HG03064 (cell line): Measurements from ENCODE around the gene KCNK3.
"Not testable (repeated sequence)": the region's sequence is repeated elsewhere in the genome, so short reads cannot be mapped to it uniquely, and the experiment has no call there.

ENCODE experiments used
- ATAC-seq: cut with Tn5 transposase; IDR thresholded peaks from one replicate; pipeline ENCODE4 v1.9.1; 2021; ENCODE audit warnings: low read depth; ENCODE audit not compliant: unreplicated experiment

The KCNK3 gene

GRCh38 chr2:26692279-26692896 lies at the start of gene KCNK3:
Gene KCNK3 (plus strand): TSS chr2:26692722. CDS start chr2:26692876, 154 bp downstream.
- no peak for ATAC-seq

- ATAC-seq, result no peak
Measured at GRCh38 chr2:26644188-26644835, 48.2 kb upstream of the KCNK3 start.

GRCh38 chr2:26645762-26646161 lies 46.8 kb upstream of the KCNK3 start:
- no peak for ATAC-seq

GRCh38 chr2:26646986-26647672 lies 45.4 kb upstream of the KCNK3 start:
- ATAC-seq, result no peak

- no peak for ATAC-seq
Measured at GRCh38 chr2:26647981-26648380, 44.5 kb upstream of the KCNK3 start.

GRCh38 chr2:26648516-26648915 lies 44.0 kb upstream of the KCNK3 start:
- no peak for ATAC-seq

- ATAC-seq, result no peak
Measured at GRCh38 chr2:26649322-26649721, 43.2 kb upstream of the KCNK3 start.

- no peak for ATAC-seq
Measured at GRCh38 chr2:26649992-26650712, 42.4 kb upstream of the KCNK3 start.

- ATAC-seq, result no peak
Measured at GRCh38 chr2:26650713-26651469, 41.6 kb upstream of the KCNK3 start.

GRCh38 chr2:26651470-26651771 lies 41.1 kb upstream of the KCNK3 start:
- ATAC-seq, result no peak

- ATAC-seq, result no peak
Measured at GRCh38 chr2:26651799-26652198, 40.7 kb upstream of the KCNK3 start.

GRCh38 chr2:26652361-26653041 lies 40.0 kb upstream of the KCNK3 start:
- no peak for ATAC-seq

GRCh38 chr2:26653207-26654060 lies 39.1 kb upstream of the KCNK3 start:
- no peak for ATAC-seq

GRCh38 chr2:26654061-26654340 lies 38.5 kb upstream of the KCNK3 start:
- ATAC-seq, result no peak

- not testable (repeated sequence) for ATAC-seq
Measured at GRCh38 chr2:26655120-26655519, 37.4 kb upstream of the KCNK3 start.

GRCh38 chr2:26655611-26656195 lies 36.8 kb upstream of the KCNK3 start:
- ATAC-seq, result no peak

- ATAC-seq, result no peak
Measured at GRCh38 chr2:26657265-26657664, 35.3 kb upstream of the KCNK3 start.

- ATAC-seq, result no peak
Measured at GRCh38 chr2:26658691-26659346, 33.7 kb upstream of the KCNK3 start.
